HepG2 (cell line): Measurements from ENCODE around the gene BST1. TPM values are rescaled to one million over a fixed set of nuclear protein-coding genes. Genes with fewer than 3 reads are reported as not detected.

Experiments
- ATAC-seq: fragments of 200-7000 bp; cut with Tn5 transposase; 3 replicates; pipeline ENCODE4 v1.9.1; 2020; ENCODE audit warnings: mild to moderate bottlenecking, moderate library complexity
- BruUV-seq: library from RNA; stranded (reverse); fragments of 400-500 nt; replicated peaks from 2 replicates; lab custom pipeline; 2021; lab: Mats Ljungman, UMichigan
- CTCF ChIA-PET: fragments of 300-600 bp; formaldehyde crosslinking; extraction: SDS; loops from one replicate; lab custom pipeline; 2021; ENCODE audit warnings: low total read pairs, inconsistent platforms, low intra/inter-chr PET ratio; lab: Yijun Ruan, JAX
- POLR2A ChIA-PET: fragments of 350-600 bp; sonication (Branson Sonifier 250); formaldehyde crosslinking; loops from one replicate; lab custom pipeline; 2020; ENCODE audit warnings: antibody characterized with exemption, inconsistent platforms; lab: Yijun Ruan, JAX
- DNase-seq: peaks from one replicate; pipeline ENCODE4 v3.0.0-alpha.2; 2015; ENCODE audit warnings: low spot score
- FAIRE-seq: peaks from 3 replicates; lab custom pipeline; 2011; peaks lifted over from hg19 to GRCh38; lab: Jason Lieb, UNC
- H2AFZ ChIP-seq: one replicate; pipeline ENCODE4 v1.6.1; 2011; ENCODE audit warnings: low read length, inconsistent platforms
- H3K27ac ChIP-seq: fragments of 300-600 bp; 3 replicates; pipeline ENCODE4 v1.8.0; 2011; ENCODE audit warnings: mixed run types, mild to moderate bottlenecking, mixed read lengths, low read length, inconsistent platforms; ENCODE audit not compliant: insufficient read depth; ENCODE audit errors: extremely low read length
- H3K27me3 ChIP-seq, 2 experiments: fragments of 200-600 bp in 1 of 2; 2 replicates in 1 of 2; 3 replicates in 1 of 2; pipeline versions ENCODE4 v1.6.0 to v1.8.0; 2011; ENCODE audit warnings: low read length in 2 of 2, mild to moderate bottlenecking in 2 of 2, moderate library complexity in 2 of 2, inconsistent platforms in 1 of 2; ENCODE audit not compliant: insufficient read depth in 2 of 2, control insufficient read depth in 1 of 2
- H3K36me3 ChIP-seq, 2 experiments: fragments of 200-600 bp in 1 of 2; replicated peaks in 1 of 2; 2 replicates in 1 of 2; 3 replicates in 1 of 2; pipeline versions ENCODE4 v1.5.1 to v1.8.0; 2011; ENCODE audit warnings: low read length in 2 of 2, inconsistent platforms in 1 of 2; ENCODE audit not compliant: insufficient read depth in 2 of 2, control insufficient read depth in 1 of 2
- H3K4me1 ChIP-seq: 2 replicates; pipeline ENCODE4 v1.5.1; 2012; ENCODE audit warnings: low read length, inconsistent platforms; ENCODE audit not compliant: insufficient read depth
- H3K4me2 ChIP-seq: 2 replicates; pipeline ENCODE4 v1.6.0; 2011; ENCODE audit warnings: low read depth, low read length, inconsistent platforms
- H3K4me3 ChIP-seq, 3 experiments: fragments of 200-600 bp in 1 of 3; sonication (generic), shearing (Covaris generic) in 1 of 3; replicated peaks in 1 of 3; 2 replicates each; pipeline ENCODE4 v1.5.1; 2011 to 2016; ENCODE audit warnings: low read length in 3 of 3, inconsistent platforms in 2 of 3, low read depth in 2 of 3, mild to moderate bottlenecking in 2 of 3, control low read depth in 1 of 3, mixed read lengths in 1 of 3; ENCODE audit not compliant: insufficient read depth in 1 of 3
- H3K79me2 ChIP-seq: one replicate; pipeline ENCODE4 v1.6.1; 2011; ENCODE audit warnings: low read length, inconsistent platforms; ENCODE audit not compliant: insufficient read depth
- H3K9ac ChIP-seq: 2 replicates; pipeline ENCODE4 v1.6.0; 2011; ENCODE audit warnings: mild to moderate bottlenecking, low read depth, low read length, inconsistent platforms; ENCODE audit not compliant: insufficient read depth
- H3K9me3 ChIP-seq: 2 replicates; pipeline ENCODE4 v1.5.1; 2012; ENCODE audit warnings: mild to moderate bottlenecking, low read length
- H4K20me1 ChIP-seq: 2 replicates; pipeline ENCODE4 v1.6.0; 2011; ENCODE audit warnings: inconsistent platforms, mild to moderate bottlenecking, low read length, moderate library complexity; ENCODE audit not compliant: insufficient read depth
- BCL3 ChIP-seq: sonication (generic); formaldehyde crosslinking; IDR thresholded peaks from 2 replicates; pipeline ENCODE4 v1.5.1; 2020; ENCODE audit warnings: mild to moderate bottlenecking, missing genetic modification reagents, moderate library complexity
- FLYWCH1 ChIP-seq: sonication (generic); formaldehyde crosslinking; IDR thresholded peaks from 2 replicates; pipeline ENCODE4 v1.8.1; 2023; ENCODE audit warnings: mild to moderate bottlenecking, missing genetic modification reagents
- MXD1 ChIP-seq: sonication (generic); formaldehyde crosslinking; IDR thresholded peaks from 2 replicates; pipeline ENCODE4 v1.4.0; 2020; ENCODE audit warnings: mild to moderate bottlenecking, missing genetic modification reagents
- MYNN ChIP-seq: sonication (generic); formaldehyde crosslinking; IDR thresholded peaks from 2 replicates; pipeline ENCODE4 v1.4.0; 2020; ENCODE audit warnings: mild to moderate bottlenecking, low read depth, missing genetic modification reagents
- NBN ChIP-seq: fragments of 450-650 bp; conservative IDR thresholded peaks from 2 replicates; pipeline ENCODE4 v1.6.1; 2017
- NR1H2 ChIP-seq: sonication (generic); formaldehyde crosslinking; IDR thresholded peaks from 2 replicates; pipeline ENCODE4 v1.8.1; 2022; ENCODE audit warnings: low read depth, missing genetic modification reagents, borderline replicate concordance
- PRDM10 ChIP-seq: sonication (generic); formaldehyde crosslinking; IDR thresholded peaks from 2 replicates; pipeline ENCODE4 v1.4.0; 2020; ENCODE audit warnings: low read depth, missing genetic modification reagents
- REL ChIP-seq: sonication (generic); formaldehyde crosslinking; conservative IDR thresholded peaks from 2 replicates; pipeline ENCODE4 v1.8.0; 2022; ENCODE audit warnings: mild to moderate bottlenecking, missing genetic modification reagents, moderate library complexity
- SAP130 ChIP-seq: IDR thresholded peaks from 2 replicates; pipeline ENCODE4 v1.6.1; 2016; ENCODE audit warnings: low read depth
- SMARCC2 ChIP-seq: fragments of 450-650 bp; IDR thresholded peaks from 2 replicates; pipeline ENCODE4 v1.6.1; 2017; ENCODE audit warnings: antibody characterized with exemption, mild to moderate bottlenecking
- SPEN ChIP-seq: sonication (generic); formaldehyde crosslinking; IDR thresholded peaks from 2 replicates; pipeline ENCODE4 v1.5.1; 2020; ENCODE audit warnings: low read depth, mild to moderate bottlenecking, missing genetic modification reagents
- TOE1 ChIP-seq: sonication (generic); formaldehyde crosslinking; IDR thresholded peaks from 2 replicates; pipeline ENCODE4 v1.4.0; 2020; ENCODE audit warnings: mild to moderate bottlenecking, missing genetic modification reagents
- ZBTB26 ChIP-seq: IDR thresholded peaks from 2 replicates; pipeline ENCODE4 v1.6.1; 2016; ENCODE audit warnings: missing compliant biosample characterization, missing genetic modification reagents, borderline replicate concordance
- ZNF292 ChIP-seq: sonication (generic); formaldehyde crosslinking; IDR thresholded peaks from 2 replicates; pipeline ENCODE4 v1.8.1; 2022; ENCODE audit warnings: mild to moderate bottlenecking, low read depth, missing genetic modification reagents, borderline replicate concordance
- ZNF543 ChIP-seq: sonication (generic); formaldehyde crosslinking; IDR thresholded peaks from 2 replicates; pipeline ENCODE4 v1.4.0; 2020; ENCODE audit warnings: mild to moderate bottlenecking, missing genetic modification reagents
- ZNF709 ChIP-seq: sonication (generic); formaldehyde crosslinking; IDR thresholded peaks from 2 replicates; pipeline ENCODE4 v1.5.0; 2020; ENCODE audit warnings: mild to moderate bottlenecking, missing genetic modification reagents
- ZSCAN25 ChIP-seq: sonication (generic); formaldehyde crosslinking; IDR thresholded peaks from 2 replicates; pipeline ENCODE4 v1.8.0; 2022; ENCODE audit warnings: mild to moderate bottlenecking, missing genetic modification reagents
- in situ Hi-C: cut with HindIII; loops from 2 replicates; pipeline ENCODE4 v1.10.0; 2017; ENCODE audit warnings: low pct_unique_long_range_greater_than_20kb; ENCODE audit not compliant: extremely low pct_ligation_motif_present
- intact Hi-C: fragments of 100-400 bp; cut with micrococcal nuclease; formaldehyde crosslinking; loops from one replicate; pipeline ENCODE4 v1.10.0; 2022; ENCODE audit not compliant: unreplicated experiment
- polyA plus RNA-seq, 8 experiments: library from polyadenylated mRNA; depleted of rRNA in 3 of 8; stranded (reverse) in 7 of 8; unstranded in 1 of 8; fragments of >200 nt; fragmentation: Illumina TruSeq in 4 of 8; extraction: Trizol in 4 of 8; gene quantifications; 2 replicates each; pipeline versions ENCODE4 v1.2.1 to v1.2.3, GENCODE V29; 2011 to 2016; ENCODE audit warnings: low read depth in 4 of 8, missing spikeins in 1 of 8, mixed read lengths in 1 of 8; ENCODE audit not compliant: insufficient read depth in 1 of 8
- total RNA-seq, 5 experiments: library from RNA; depleted of rRNA; stranded (reverse); fragments of >200 nt; fragmentation: Illumina TruSeq; extraction: Trizol; gene quantifications; 2 replicates each; pipeline ENCODE4 v1.2.3, GENCODE V29; 2016; ENCODE audit warnings: low read depth in 1 of 5

The BST1 gene
- total and polyA plus RNA-seq, 2 of the 13 experiments (the other 11 are each of a cell fraction or from before 2014, with no cell fraction given), result 0.09 to 0.49 TPM

- CTCF ChIA-PET, result no interaction called here
- no peak for TF ChIP-seq PRDM10
- TF ChIP-seq REL, result no peak
- no peak for TF ChIP-seq ZSCAN25 (CRISPR knock-in tag)
- no peak for TF ChIP-seq NBN
- TF ChIP-seq ZNF292 (CRISPR knock-in tag), result no peak
- TF ChIP-seq SMARCC2, result no peak
- no peak for TF ChIP-seq SPEN (CRISPR knock-in tag)
- TF ChIP-seq ZNF709, result no peak
- TF ChIP-seq MYNN (CRISPR knock-in tag), result no peak
- no peak for TF ChIP-seq FLYWCH1 (CRISPR knock-in tag)
- no peak for TF ChIP-seq MXD1 (CRISPR knock-in tag)
- TF ChIP-seq TOE1 (CRISPR knock-in tag), result no peak
- TF ChIP-seq ZBTB26, result no peak
- no peak for TF ChIP-seq SAP130 (CRISPR knock-in tag)
- no peak for TF ChIP-seq BCL3 (CRISPR knock-in tag)
- TF ChIP-seq NR1H2 (CRISPR knock-in tag), result no peak
- no peak for TF ChIP-seq ZNF543 (CRISPR knock-in tag)
- Histone ChIP-seq H3K79me2 (peaks cover 22% of the 10 kb centered on the region), H2AFZ (no peak overlapping the region), H3K4me1 (peaks cover 30% of the 10 kb centered on the region), H3K36me3 (no peaks in the 10 kb centered on the region), H3K4me3 (no peak overlapping the region), H3K27me3 (no peaks in the 10 kb centered on the region; a peak in 1 of 5 replicates), H3K4me2 (no peak overlapping the region), H4K20me1 (no peaks in the 10 kb centered on the region), H3K9me3 (no peaks in the 10 kb centered on the region), H3K9ac (no peak overlapping the region), H3K27ac (peak overlapping the region; percentile 10)
- DNase-seq, result no peak
- no peak for FAIRE-seq
- POLR2A ChIA-PET, result interaction anchor here (1.1 to 4.8 kb wide), 2 partner anchors 13 to 25 kb away, joined by 4 to 36 read pairs; partner anchors contain the start of gene FAM200B
- intact Hi-C loops (loop anchor here (10.0 kb wide), 1 partner anchor 653 kb away; the partner anchor contains the start of gene CPEB2), in situ Hi-C loops (loop anchor here (25.0 kb wide), 1 partner anchor 645 kb away; the partner anchor contains the start of gene CPEB2)
- no peak for ATAC-seq
- BruUV-seq, result no TSS peak
Observed at GRCh38 chr4:15657366-15657765, 45.5 kb upstream of the BST1 start.
